ENCODE results near the gene TGM1.

DNA sequence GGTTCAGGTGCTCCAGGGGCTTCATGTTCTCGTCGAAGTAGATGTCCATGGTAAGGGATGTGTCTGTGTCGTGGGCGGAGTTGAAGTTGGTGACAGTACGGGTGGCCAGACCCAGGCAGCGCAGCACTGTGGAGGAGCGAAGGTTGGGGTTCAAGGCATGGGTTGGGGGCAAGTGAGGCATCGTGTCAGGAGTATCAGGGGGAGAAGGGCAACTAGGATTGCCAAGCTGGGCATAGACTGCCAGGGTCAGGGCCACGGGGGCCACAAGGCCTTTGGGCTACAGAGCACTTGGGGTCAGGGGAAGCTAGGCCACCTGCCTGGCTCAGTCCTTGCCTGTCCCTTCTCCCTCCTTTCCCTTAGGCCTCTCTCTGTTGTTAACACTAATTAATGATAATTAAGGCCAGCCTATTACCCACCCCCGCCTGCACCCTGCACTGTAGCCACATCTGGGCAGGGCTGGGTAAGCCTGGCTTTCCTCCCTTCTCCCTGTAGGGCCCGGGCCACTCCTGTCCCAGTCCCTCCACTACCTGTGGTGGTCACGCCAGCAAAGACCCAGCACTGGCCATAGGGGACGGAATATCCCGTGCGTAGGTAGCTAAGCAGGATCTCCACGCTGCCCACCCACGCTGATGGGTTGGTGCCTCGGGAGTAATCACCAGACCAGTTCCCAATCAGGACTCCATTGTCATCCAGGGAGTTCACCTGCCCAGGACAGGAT, 4.3 kb downstream of the TGM1 start:
- no peak for TF ChIP-seq CTCF (IDR thresholded peaks at IDR 0.05; ENCODE audit: low read depth, low read length)
- no peak for TF ChIP-seq MAX (IDR thresholded peaks at IDR 0.05; ENCODE audit: low read depth, low read length)
- no peak for TF ChIP-seq POLR2A (IDR thresholded peaks at IDR 0.05; ENCODE audit: extremely low read depth, insufficient read length)
- TF ChIP-seq MYC (IDR thresholded peaks at IDR 0.05; ENCODE audit: low read depth, low read length) = no peak
